ENCODE data around the gene GNG13. TPM values are rescaled to one million over a fixed set of nuclear protein-coding genes. Genes with fewer than 3 reads are reported as not detected.

The GNG13 gene
- total and polyA plus RNA-seq, 9 of the 15 experiments (the other 6 are each of a cell fraction or from before 2014, with no cell fraction given): not detected

DNA sequence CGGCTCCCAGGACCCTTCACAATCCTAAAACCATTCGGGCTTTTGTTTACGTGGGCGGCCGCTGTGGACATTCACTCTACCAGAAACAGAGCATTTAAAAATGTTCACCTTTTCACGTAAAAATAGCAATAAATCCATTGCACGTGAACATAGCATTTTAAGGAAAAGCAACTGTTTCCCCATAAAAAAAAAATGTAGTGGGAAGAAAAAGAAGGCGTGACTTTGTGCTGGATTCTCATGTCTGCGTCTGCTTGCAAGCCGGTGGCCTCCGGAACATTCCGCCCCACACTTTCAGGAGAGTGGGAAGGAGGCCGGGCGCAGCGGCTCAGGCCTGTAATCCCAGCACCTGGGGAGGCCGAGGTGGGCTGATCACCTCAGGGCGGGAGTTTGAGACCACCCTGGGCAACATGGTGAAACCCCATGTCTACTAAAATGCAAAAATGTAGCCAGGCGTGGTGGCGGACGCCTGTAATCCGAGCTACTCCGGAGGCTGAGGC is 13.4 kb upstream of the GNG13 start:
- Histone ChIP-seq H3K79me2 (ENCODE audit: control insufficient read depth, insufficient read depth, low read length) (no peaks in the 10 kb centered on the region), H3K27ac (ENCODE audit: extremely low read depth, low read depth, low read length) (no peak overlapping the region), H4K20me1 (replicated peaks; ENCODE audit: control insufficient read depth, insufficient read depth, low read length) (no peaks in the 10 kb centered on the region), H3K9me1 (ENCODE audit: control insufficient read depth, insufficient read depth, low read length) (no peaks in the 10 kb centered on the region), H3K27me3 (ENCODE audit: control insufficient read depth in 2 of 2, insufficient read depth in 2 of 2, low read length in 2 of 2) (peaks cover 31 to 77% of the 10 kb centered on the region in 2 experiments), H3K36me3 (ENCODE audit: control insufficient read depth, insufficient read depth, low read length) (no peaks in the 10 kb centered on the region), H3K4me3 (no peak overlapping the region), H2AFZ (ENCODE audit: low read depth, low read length) (no peak overlapping the region), H3K4me2 (ENCODE audit: insufficient read depth, low read length) (no peak overlapping the region), H3K9me3 (replicated peaks; ENCODE audit: control insufficient read depth, insufficient read depth, low read depth, low read length) (no peaks in the 10 kb centered on the region; the same call in 1 of the 2 replicates), H3K4me1 (replicated peaks in 1 of 2; ENCODE audit: control insufficient read depth in 2 of 2, insufficient read depth in 2 of 2, low read length in 2 of 2) (peaks cover 0 to 42% of the 10 kb centered on the region in 2 experiments; a peak in 2 of 5 replicates), H3K9ac (ENCODE audit: insufficient read depth in 1 of 2, low read depth in 2 of 2, low read length in 2 of 2) (no peak overlapping the region)
- BruUV-seq (replicated peaks): no TSS peak
- ChIA-PET CTCF (ENCODE audit: low intra/inter-chr PET ratio) (interaction anchor here (0.5 to 1.7 kb wide), 5 partner anchors 66 to 381 kb away, joined by 3 to 6 read pairs (median 4); no protein-coding TSS in a partner anchor), POLR2A (no interaction called here)
- in situ Hi-C loops (cut with MboI) (loop anchor here (5.0 kb wide), 1 partner anchor 233 kb away; no protein-coding TSS in a partner anchor), intact Hi-C loops (cut with micrococcal nuclease) (loop anchor here (2.0 kb wide), 1 partner anchor 241 kb away; no protein-coding TSS in a partner anchor)
- 42% methylated on average over 19 of the region's 22 CpGs for WGBS (ENCODE audit: insufficient coverage, low coverage, missing lambda C conversion rate)
- ATAC-seq (no peak), DNase-seq (ENCODE audit: extremely low read depth in 1 of 4, low spot score in 3 of 4) (no peak), FAIRE-seq (no peak)
- TF ChIP-seq MBD2 (IDR thresholded peaks at IDR 0.05; ENCODE audit: borderline replicate concordance, low read depth) (no peak), HNRNPLL (IDR thresholded peaks at IDR 0.05; ENCODE audit: low read depth, low read length, poor library complexity, severe bottlenecking) (no peak), ZNF75A (CRISPR knock-in tag; IDR thresholded peaks at IDR 0.05) (no peak), ZNF347 (CRISPR knock-in tag; IDR thresholded peaks at IDR 0.05; ENCODE audit: low read depth) (no peak), JUNB (CRISPR knock-in tag; conservative IDR thresholded peaks at IDR 0.05) (no peak), ESRRA (IDR thresholded peaks at IDR 0.05; ENCODE audit: borderline replicate concordance, low read depth) (0 out of 2 replicates have a peak, but pooled peaks have one; percentile 1), NFIC (IDR thresholded peaks at IDR 0.05) (no peak), U2AF2 (optimal IDR thresholded peaks at IDR 0.05; ENCODE audit: low read depth, low read length) (no peak), BRF1 (IDR thresholded peaks at IDR 0.05; ENCODE audit: borderline replicate concordance, extremely low read depth, insufficient read length) (no peak), NR2C2 (CRISPR knock-in tag; IDR thresholded peaks at IDR 0.05) (no peak), NR2C2 (tag; IDR thresholded peaks at IDR 0.05) (0 out of 2 replicates have a peak, but pooled peaks have one; percentile 20), RFX1 (IDR thresholded peaks at IDR 0.05) (no peak), ZNF23 (CRISPR knock-in tag; IDR thresholded peaks at IDR 0.05) (no peak), PHF20 (IDR thresholded peaks at IDR 0.05; ENCODE audit: partially characterized antibody) (no peak), TEAD2 (tag; IDR thresholded peaks at IDR 0.05) (no peak), ZNF3 (CRISPR knock-in tag; IDR thresholded peaks at IDR 0.05) (no peak), HMGN3 (IDR thresholded peaks at IDR 0.05; ENCODE audit: borderline replicate concordance, extremely low read depth, insufficient read length, low read depth, low read length) (peak; percentile 18), SMARCC2 (IDR thresholded peaks at IDR 0.05; ENCODE audit: low read depth) (no peak), RNF2 (IDR thresholded peaks at IDR 0.05) (no peak), ZNF232 (CRISPR knock-in tag; IDR thresholded peaks at IDR 0.05) (no peak)
- TF ChIP-seq, protein P1, sequence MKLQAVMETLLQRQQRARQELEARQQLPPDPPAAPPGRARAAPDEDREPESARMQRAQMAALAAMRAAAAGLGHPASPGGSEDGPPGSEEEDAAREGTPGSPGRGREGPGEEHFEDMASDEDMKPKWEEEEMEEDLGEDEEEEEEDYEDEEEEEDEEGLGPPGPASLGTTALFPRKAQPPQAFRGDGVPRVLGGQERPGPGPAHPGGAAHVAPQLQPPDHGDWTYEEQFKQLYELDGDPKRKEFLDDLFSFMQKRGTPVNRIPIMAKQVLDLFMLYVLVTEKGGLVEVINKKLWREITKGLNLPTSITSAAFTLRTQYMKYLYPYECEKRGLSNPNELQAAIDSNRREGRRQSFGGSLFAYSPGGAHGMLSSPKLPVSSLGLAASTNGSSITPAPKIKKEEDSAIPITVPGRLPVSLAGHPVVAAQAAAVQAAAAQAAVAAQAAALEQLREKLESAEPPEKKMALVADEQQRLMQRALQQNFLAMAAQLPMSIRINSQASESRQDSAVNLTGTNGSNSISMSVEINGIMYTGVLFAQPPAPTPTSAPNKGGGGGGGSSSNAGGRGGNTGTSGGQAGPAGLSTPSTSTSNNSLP (IDR thresholded peaks at IDR 0.05; ENCODE audit: borderline replicate concordance, low read depth, low read length): no peak
- TF ChIP-seq, protein P2, sequence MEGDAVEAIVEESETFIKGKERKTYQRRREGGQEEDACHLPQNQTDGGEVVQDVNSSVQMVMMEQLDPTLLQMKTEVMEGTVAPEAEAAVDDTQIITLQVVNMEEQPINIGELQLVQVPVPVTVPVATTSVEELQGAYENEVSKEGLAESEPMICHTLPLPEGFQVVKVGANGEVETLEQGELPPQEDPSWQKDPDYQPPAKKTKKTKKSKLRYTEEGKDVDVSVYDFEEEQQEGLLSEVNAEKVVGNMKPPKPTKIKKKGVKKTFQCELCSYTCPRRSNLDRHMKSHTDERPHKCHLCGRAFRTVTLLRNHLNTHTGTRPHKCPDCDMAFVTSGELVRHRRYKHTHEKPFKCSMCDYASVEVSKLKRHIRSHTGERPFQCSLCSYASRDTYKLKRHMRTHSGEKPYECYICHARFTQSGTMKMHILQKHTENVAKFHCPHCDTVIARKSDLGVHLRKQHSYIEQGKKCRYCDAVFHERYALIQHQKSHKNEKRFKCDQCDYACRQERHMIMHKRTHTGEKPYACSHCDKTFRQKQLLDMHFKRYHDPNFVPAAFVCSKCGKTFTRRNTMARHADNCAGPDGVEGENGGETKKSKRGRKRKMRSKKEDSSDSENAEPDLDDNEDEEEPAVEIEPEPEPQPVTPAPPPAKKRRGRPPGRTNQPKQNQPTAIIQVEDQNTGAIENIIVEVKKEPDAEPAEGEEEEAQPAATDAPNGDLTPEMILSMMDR (IDR thresholded peaks at IDR 0.05 in 2 of 3, conservative IDR thresholded peaks at IDR 0.05 in 1 of 3; ENCODE audit: insufficient read depth in 2 of 3, low read depth in 1 of 3, low read length in 3 of 3): 0 out of 6 replicates have a peak, but pooled peaks of 1 of the 3 experiments have one; percentile 5

All from K562 (cell line).